DOHH2 (cell line): ENCODE data around the gene TDRD7.

Experiments used
- H3F3A ChIP-seq: fragments of 200-600 bp; sonication (generic), shearing (Covaris generic); 2 replicates; pipeline ENCODE4 v1.6.0; 2016; ENCODE audit warnings: antibody characterized with exemption, mild to moderate bottlenecking; ENCODE audit not compliant: control insufficient read depth, insufficient read depth
- H3K27ac ChIP-seq: fragments of 200-600 bp; sonication (generic); 2 replicates; pipeline ENCODE4 v1.5.1; 2014; ENCODE audit warnings: low read depth, mild to moderate bottlenecking, low read length, moderate library complexity
- H3K27me3 ChIP-seq: fragments of 200-600 bp; sonication (generic); 2 replicates; pipeline ENCODE4 v1.6.1; 2014; ENCODE audit warnings: mild to moderate bottlenecking, low read length, mixed read lengths; ENCODE audit not compliant: control insufficient read depth
- H3K36me3 ChIP-seq: fragments of 200-600 bp; sonication (generic); 2 replicates; pipeline ENCODE4 v1.6.1; 2014; ENCODE audit warnings: mild to moderate bottlenecking, low read length, moderate library complexity, mixed read lengths; ENCODE audit not compliant: control insufficient read depth
- H3K4me1 ChIP-seq: fragments of 200-600 bp; sonication (generic); 2 replicates; pipeline ENCODE4 v1.6.1; 2014; ENCODE audit warnings: mild to moderate bottlenecking, low read length, mixed read lengths; ENCODE audit not compliant: control insufficient read depth
- H3K4me2 ChIP-seq: fragments of 200-600 bp; sonication (generic); 2 replicates; pipeline ENCODE4 v1.6.0; 2014; ENCODE audit warnings: mild to moderate bottlenecking, low read length, moderate library complexity
- H3K4me3 ChIP-seq: fragments of 200-600 bp; sonication (generic); 2 replicates; pipeline ENCODE4 v1.5.1; 2014; ENCODE audit warnings: mild to moderate bottlenecking, low read length, mixed read lengths
- H3K79me2 ChIP-seq: fragments of 200-600 bp; sonication (generic); 2 replicates; pipeline ENCODE4 v1.6.1; 2014; ENCODE audit warnings: mild to moderate bottlenecking, low read length, mixed read lengths; ENCODE audit not compliant: control insufficient read depth
- H3K9me2 ChIP-seq: fragments of 200-600 bp; sonication (generic); replicated peaks from 2 replicates; pipeline ENCODE4 v1.6.1; 2014; ENCODE audit warnings: mild to moderate bottlenecking, low read length, mixed read lengths; ENCODE audit not compliant: control insufficient read depth
- H3K9me3 ChIP-seq: fragments of 200-600 bp; sonication (generic); 2 replicates; pipeline ENCODE4 v1.6.1; 2014; ENCODE audit warnings: antibody characterized with exemption, low read length, mixed read lengths; ENCODE audit not compliant: control insufficient read depth, insufficient read depth
- H4K20me1 ChIP-seq: fragments of 200-600 bp; sonication (generic); 2 replicates; pipeline ENCODE4 v1.6.0; 2014; ENCODE audit warnings: low read depth, mild to moderate bottlenecking, antibody characterized with exemption, low read length, moderate library complexity; ENCODE audit not compliant: control insufficient read depth, insufficient read depth
- EZH2phosphoT487 ChIP-seq: fragments of 200-600 bp; sonication (generic); IDR thresholded peaks from 2 replicates; pipeline ENCODE4 v1.6.1; 2017; ENCODE audit warnings: borderline replicate concordance, mild to moderate bottlenecking, antibody characterized with exemption, low read length, moderate library complexity, mixed read lengths
- TF ChIP-seq, protein P1 (sequence below): fragments of 200-600 bp; sonication (generic); IDR thresholded peaks from one replicate; pipeline ENCODE4 v1.5.1; 2014; ENCODE audit warnings: antibody characterized with exemption, mild to moderate bottlenecking, low read depth, low read length; ENCODE audit not compliant: poor library complexity, severe bottlenecking

The TDRD7 gene

DNA sequence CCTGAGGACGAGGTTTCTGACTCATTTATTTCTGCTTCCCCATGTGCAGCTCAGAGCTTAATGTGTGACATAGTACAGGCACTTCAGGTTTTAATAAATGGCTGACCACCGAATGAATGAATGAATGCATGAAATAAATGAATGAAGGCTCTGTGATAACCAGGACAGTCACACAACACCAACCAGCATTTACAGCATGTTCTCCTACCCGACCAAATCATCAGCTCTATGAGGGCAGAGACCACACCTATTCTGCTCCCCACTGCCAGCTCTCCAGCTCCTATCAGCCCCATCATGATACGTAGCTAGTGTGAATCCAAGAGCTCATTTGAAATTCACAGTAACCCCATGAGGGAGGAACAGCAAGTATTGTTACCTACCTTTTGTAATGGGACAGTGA, 94.4 kb downstream of the TDRD7 start:
- H4K20me1 ChIP-seq: no peaks in the 10 kb centered on the region
- no peak overlapping the region for H3K4me3 ChIP-seq
- H3K27ac ChIP-seq: no peak overlapping the region
- TF ChIP-seq, protein P1, sequence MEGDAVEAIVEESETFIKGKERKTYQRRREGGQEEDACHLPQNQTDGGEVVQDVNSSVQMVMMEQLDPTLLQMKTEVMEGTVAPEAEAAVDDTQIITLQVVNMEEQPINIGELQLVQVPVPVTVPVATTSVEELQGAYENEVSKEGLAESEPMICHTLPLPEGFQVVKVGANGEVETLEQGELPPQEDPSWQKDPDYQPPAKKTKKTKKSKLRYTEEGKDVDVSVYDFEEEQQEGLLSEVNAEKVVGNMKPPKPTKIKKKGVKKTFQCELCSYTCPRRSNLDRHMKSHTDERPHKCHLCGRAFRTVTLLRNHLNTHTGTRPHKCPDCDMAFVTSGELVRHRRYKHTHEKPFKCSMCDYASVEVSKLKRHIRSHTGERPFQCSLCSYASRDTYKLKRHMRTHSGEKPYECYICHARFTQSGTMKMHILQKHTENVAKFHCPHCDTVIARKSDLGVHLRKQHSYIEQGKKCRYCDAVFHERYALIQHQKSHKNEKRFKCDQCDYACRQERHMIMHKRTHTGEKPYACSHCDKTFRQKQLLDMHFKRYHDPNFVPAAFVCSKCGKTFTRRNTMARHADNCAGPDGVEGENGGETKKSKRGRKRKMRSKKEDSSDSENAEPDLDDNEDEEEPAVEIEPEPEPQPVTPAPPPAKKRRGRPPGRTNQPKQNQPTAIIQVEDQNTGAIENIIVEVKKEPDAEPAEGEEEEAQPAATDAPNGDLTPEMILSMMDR: no peak
- TF ChIP-seq EZH2phosphoT487: no peak
- H3K9me2 ChIP-seq: no peaks in the 10 kb centered on the region
- H3K4me2 ChIP-seq: no peak overlapping the region
- H3K9me3 ChIP-seq: no peaks in the 10 kb centered on the region
- no peaks in the 10 kb centered on the region for H3K79me2 ChIP-seq
- no peaks in the 10 kb centered on the region for H3F3A ChIP-seq
- H3K36me3 ChIP-seq: no peaks in the 10 kb centered on the region
- peaks cover 14% of the 10 kb centered on the region for H3K4me1 ChIP-seq
- H3K27me3 ChIP-seq: peaks cover 64% of the 10 kb centered on the region

DNA sequence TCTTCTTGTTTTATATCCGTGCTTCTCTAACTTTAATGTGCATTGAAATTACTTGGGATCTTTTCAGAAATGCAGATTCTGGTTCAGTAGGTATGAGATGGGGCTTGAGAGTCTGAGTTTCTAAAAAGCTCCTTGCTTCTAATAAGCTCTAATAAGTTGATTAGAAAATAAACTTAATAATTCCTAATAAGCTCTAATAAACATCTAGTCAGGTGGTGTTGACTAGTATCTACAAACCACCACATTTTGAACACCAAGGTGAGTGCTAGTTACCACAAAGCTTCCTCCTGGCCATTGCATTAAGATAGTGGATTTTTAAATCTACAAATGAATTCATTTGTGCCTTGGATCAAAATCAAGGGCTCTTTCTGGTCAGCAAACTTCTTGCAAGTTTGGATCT, 94.9 kb downstream of the TDRD7 start:
- Histone ChIP-seq H3K79me2 (no peaks in the 10 kb centered on the region), H3K9me3 (no peaks in the 10 kb centered on the region), H3F3A (no peaks in the 10 kb centered on the region), H3K27ac (no peak overlapping the region), H3K4me1 (peaks cover 12% of the 10 kb centered on the region), H3K4me3 (no peak overlapping the region), H4K20me1 (no peaks in the 10 kb centered on the region), H3K4me2 (no peak overlapping the region), H3K9me2 (no peaks in the 10 kb centered on the region), H3K27me3 (peaks cover 61% of the 10 kb centered on the region), H3K36me3 (no peaks in the 10 kb centered on the region)
- no peak for TF ChIP-seq EZH2phosphoT487
- TF ChIP-seq, protein P1: no peak

DNA sequence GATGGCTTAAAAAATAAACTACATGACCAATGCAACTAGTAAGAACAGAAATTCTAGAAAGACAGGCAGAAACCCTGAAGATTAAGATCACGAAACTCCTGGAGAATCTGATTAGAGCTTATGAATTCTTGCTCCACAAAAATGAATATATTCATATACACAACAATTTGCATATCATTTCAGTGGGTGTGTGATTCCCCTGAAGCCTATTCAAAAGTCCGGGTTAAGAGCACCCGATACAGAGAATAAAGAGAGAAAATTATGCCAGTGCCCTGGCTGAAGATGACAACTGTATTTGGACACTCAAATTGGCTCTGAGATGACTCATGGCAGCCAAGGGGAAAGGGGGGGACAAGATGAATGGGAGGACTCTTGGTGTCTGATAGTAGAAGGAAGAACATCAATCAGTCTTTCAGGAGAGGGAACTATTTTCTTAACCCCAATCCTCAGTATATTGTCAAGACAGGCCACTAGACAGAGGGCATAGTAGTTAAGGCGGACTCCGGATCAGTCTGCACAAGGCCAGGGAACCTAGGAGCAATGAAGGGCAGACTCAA, 95.6 kb downstream of the TDRD7 start:
- no peaks in the 10 kb centered on the region for H3K9me3 ChIP-seq
- no peaks in the 10 kb centered on the region for H4K20me1 ChIP-seq
- H3K27me3 ChIP-seq: peaks cover 54% of the 10 kb centered on the region
- TF ChIP-seq, protein P1: no peak
- TF ChIP-seq EZH2phosphoT487: no peak
- H3K4me2 ChIP-seq: no peak overlapping the region
- no peaks in the 10 kb centered on the region for H3K9me2 ChIP-seq
- H3K27ac ChIP-seq: no peak overlapping the region
- H3K4me1 ChIP-seq: peaks cover 5% of the 10 kb centered on the region; the same call in 1 of the 2 replicates
- no peaks in the 10 kb centered on the region for H3F3A ChIP-seq
- no peak overlapping the region for H3K4me3 ChIP-seq
- no peaks in the 10 kb centered on the region for H3K36me3 ChIP-seq
- H3K79me2 ChIP-seq: no peaks in the 10 kb centered on the region
